Measurements from ENCODE around the gene CYP2W1. TPM values are rescaled to one million over a fixed set of nuclear protein-coding genes. Genes with fewer than 3 reads are reported as not detected.

CYP2W1 gene
- total RNA-seq, 1 donor from 2014 or later, result not detected

DNA sequence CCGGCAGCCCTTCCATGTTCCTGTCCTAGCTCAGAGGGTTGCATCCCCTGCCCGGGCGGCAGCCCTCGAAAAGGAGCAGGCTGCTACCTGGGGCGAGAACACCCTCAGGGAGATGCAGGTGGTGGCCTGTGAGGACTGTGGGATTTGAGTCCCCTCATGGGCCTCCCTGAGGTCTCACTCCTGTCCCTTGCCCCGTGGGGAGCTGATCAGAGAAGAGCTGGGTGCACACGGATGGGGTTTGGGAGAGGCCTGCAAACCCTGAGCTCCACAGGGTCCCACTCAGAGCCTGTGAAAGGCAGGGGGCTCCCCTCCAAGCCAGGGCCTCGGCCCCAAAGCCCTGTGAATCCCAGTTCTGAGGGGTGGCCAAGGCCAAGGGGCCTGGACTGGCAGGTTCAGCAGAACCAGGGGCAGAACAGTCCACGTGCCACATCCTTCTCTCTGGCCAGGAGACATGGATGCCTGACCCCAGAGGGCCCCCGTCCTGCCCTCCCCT lies 424 bp upstream of the CYP2W1 start:
- no peak for DNase-seq (ENCODE audit: low spot score)
- H3K4me1 Mint-ChIP-seq (ENCODE audit: unreplicated experiment), result no peaks in the 10 kb centered on the region
- TF ChIP-seq, protein P1, sequence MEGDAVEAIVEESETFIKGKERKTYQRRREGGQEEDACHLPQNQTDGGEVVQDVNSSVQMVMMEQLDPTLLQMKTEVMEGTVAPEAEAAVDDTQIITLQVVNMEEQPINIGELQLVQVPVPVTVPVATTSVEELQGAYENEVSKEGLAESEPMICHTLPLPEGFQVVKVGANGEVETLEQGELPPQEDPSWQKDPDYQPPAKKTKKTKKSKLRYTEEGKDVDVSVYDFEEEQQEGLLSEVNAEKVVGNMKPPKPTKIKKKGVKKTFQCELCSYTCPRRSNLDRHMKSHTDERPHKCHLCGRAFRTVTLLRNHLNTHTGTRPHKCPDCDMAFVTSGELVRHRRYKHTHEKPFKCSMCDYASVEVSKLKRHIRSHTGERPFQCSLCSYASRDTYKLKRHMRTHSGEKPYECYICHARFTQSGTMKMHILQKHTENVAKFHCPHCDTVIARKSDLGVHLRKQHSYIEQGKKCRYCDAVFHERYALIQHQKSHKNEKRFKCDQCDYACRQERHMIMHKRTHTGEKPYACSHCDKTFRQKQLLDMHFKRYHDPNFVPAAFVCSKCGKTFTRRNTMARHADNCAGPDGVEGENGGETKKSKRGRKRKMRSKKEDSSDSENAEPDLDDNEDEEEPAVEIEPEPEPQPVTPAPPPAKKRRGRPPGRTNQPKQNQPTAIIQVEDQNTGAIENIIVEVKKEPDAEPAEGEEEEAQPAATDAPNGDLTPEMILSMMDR (IDR thresholded peaks at IDR 0.05; ENCODE audit: unreplicated experiment), result no peak
- H3K9me3 Mint-ChIP-seq (ENCODE audit: unreplicated experiment), result no peaks in the 10 kb centered on the region
- no peak overlapping the region for H3K4me3 Mint-ChIP-seq (ENCODE audit: unreplicated experiment)
- H3K27me3 Mint-ChIP-seq (ENCODE audit: unreplicated experiment), result peaks cover 3% of the 10 kb centered on the region
- no peaks in the 10 kb centered on the region for H3K36me3 Mint-ChIP-seq (ENCODE audit: low read depth, unreplicated experiment)
- no peak overlapping the region for H3K27ac Mint-ChIP-seq (ENCODE audit: unreplicated experiment)

- no peaks in the 10 kb centered on the region for H3K9me3 Mint-ChIP-seq (ENCODE audit: unreplicated experiment)
Observed at GRCh38 chr7:983616-984071, 663 bp downstream of the CYP2W1 start.

GRCh38 chr7:984361-985126 lies 1.6 kb downstream of the CYP2W1 start:
- H3K27ac Mint-ChIP-seq (ENCODE audit: unreplicated experiment), result no peak overlapping the region
- no peaks in the 10 kb centered on the region for H3K4me1 Mint-ChIP-seq (ENCODE audit: unreplicated experiment)
- TF ChIP-seq, protein P1 (IDR thresholded peaks at IDR 0.05; ENCODE audit: unreplicated experiment), result no peak
- DNase-seq (ENCODE audit: low spot score), result no peak
- H3K9me3 Mint-ChIP-seq (ENCODE audit: unreplicated experiment), result no peaks in the 10 kb centered on the region
- no peaks in the 10 kb centered on the region for H3K36me3 Mint-ChIP-seq (ENCODE audit: low read depth, unreplicated experiment)
- peaks cover 4% of the 10 kb centered on the region for H3K27me3 Mint-ChIP-seq (ENCODE audit: unreplicated experiment)
- H3K4me3 Mint-ChIP-seq (ENCODE audit: unreplicated experiment), result no peak overlapping the region

More at GRCh38 chr7:983616-984071, 663 bp downstream of the CYP2W1 start:
- H3K4me1 Mint-ChIP-seq (ENCODE audit: unreplicated experiment), result no peaks in the 10 kb centered on the region
- no peaks in the 10 kb centered on the region for H3K36me3 Mint-ChIP-seq (ENCODE audit: low read depth, unreplicated experiment)
- H3K4me3 Mint-ChIP-seq (ENCODE audit: unreplicated experiment), result no peak overlapping the region
- H3K27ac Mint-ChIP-seq (ENCODE audit: unreplicated experiment), result no peak overlapping the region
- DNase-seq (ENCODE audit: low spot score), result no peak
- H3K27me3 Mint-ChIP-seq (ENCODE audit: unreplicated experiment), result peaks cover 3% of the 10 kb centered on the region
- TF ChIP-seq, protein P1 (IDR thresholded peaks at IDR 0.05; ENCODE audit: unreplicated experiment), result no peak

DNA sequence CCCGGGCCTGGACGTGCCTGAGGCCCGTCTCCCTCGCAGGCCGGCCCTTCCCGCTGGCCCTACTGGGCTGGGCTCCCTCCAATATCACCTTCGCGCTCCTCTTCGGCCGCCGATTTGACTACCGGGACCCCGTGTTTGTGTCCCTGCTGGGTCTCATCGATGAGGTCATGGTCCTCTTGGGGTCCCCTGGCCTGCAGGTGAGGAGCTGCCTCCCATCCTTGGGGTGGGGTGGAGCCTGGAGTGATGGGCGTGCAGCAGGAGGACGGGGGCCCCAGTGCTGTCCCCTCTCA lies 2.1 kb downstream of the CYP2W1 start:
- Mint-ChIP-seq H3K27ac (ENCODE audit: unreplicated experiment) (no peak overlapping the region), H3K4me3 (ENCODE audit: unreplicated experiment) (no peak overlapping the region), H3K27me3 (ENCODE audit: unreplicated experiment) (peaks cover 6% of the 10 kb centered on the region), H3K4me1 (ENCODE audit: unreplicated experiment) (peaks cover 2% of the 10 kb centered on the region), H3K36me3 (ENCODE audit: low read depth, unreplicated experiment) (no peaks in the 10 kb centered on the region), H3K9me3 (ENCODE audit: unreplicated experiment) (no peaks in the 10 kb centered on the region)
- TF ChIP-seq, protein P1 (IDR thresholded peaks at IDR 0.05; ENCODE audit: unreplicated experiment), result no peak
- no peak for DNase-seq (ENCODE audit: low spot score)

All from endothelial cell (in vitro differentiated cells).